Activated T-cell treated with anti-CD3 and anti-CD28 coated beads for 1 hour (primary cell): ENCODE data around the gene PCLO.
"Not testable (repeated sequence)": the region's sequence is repeated elsewhere in the genome, so short reads cannot be mapped to it uniquely, and the experiment has no call there.

Experiments used
- DNase-seq: peaks from one replicate; pipeline ENCODE4 v3.0.0-alpha.2; 2020; ENCODE audit warnings: low read depth

The PCLO gene

GRCh38 chr7:82732677-82733076, 430.0 kb downstream of the PCLO start:
- no peak for DNase-seq

GRCh38 chr7:82729172-82730030, 433.3 kb downstream of the PCLO start:
- no peak for DNase-seq

GRCh38 chr7:82726038-82726800, 436.5 kb downstream of the PCLO start:
- DNase-seq, result no peak

GRCh38 chr7:82723411-82723810, 439.3 kb downstream of the PCLO start:
- DNase-seq, result no peak

GRCh38 chr7:82722946-82723345, 439.7 kb downstream of the PCLO start:
- DNase-seq, result no peak

GRCh38 chr7:82715344-82715743, 447.3 kb downstream of the PCLO start:
- DNase-seq, result no peak

GRCh38 chr7:82714883-82715282, 447.8 kb downstream of the PCLO start:
- DNase-seq, result no peak

- DNase-seq, result no peak
Observed at GRCh38 chr7:82713506-82713905, 449.2 kb downstream of the PCLO start.

- DNase-seq, result not testable (repeated sequence)
Observed at GRCh38 chr7:82706344-82706743, 456.3 kb downstream of the PCLO start.

- no peak for DNase-seq
Observed at GRCh38 chr7:82705517-82706260, 457.0 kb downstream of the PCLO start.

- no peak for DNase-seq
Observed at GRCh38 chr7:82704121-82704520, 458.6 kb downstream of the PCLO start.
